KMS-11 (cell line): ENCODE results near the gene UBE2E2.

Source experiments
- H2AFZ ChIP-seq: fragments of 200-600 bp; sonication (generic); 2 replicates; pipeline ENCODE4 v1.6.1; 2016; ENCODE audit warnings: antibody characterized with exemption, mixed run types, low read depth
- H3K27ac ChIP-seq: fragments of 200-600 bp; sonication (generic); 2 replicates; pipeline ENCODE4 v1.6.1; 2016; ENCODE audit warnings: mild to moderate bottlenecking, mixed run types
- H3K27me3 ChIP-seq: fragments of 200-600 bp; sonication (generic); 2 replicates; pipeline ENCODE4 v1.6.1; 2017; ENCODE audit warnings: mild to moderate bottlenecking, low read depth, mixed run types, moderate library complexity; ENCODE audit not compliant: insufficient read depth
- H3K36me3 ChIP-seq: fragments of 200-600 bp; sonication (generic); 2 replicates; pipeline ENCODE4 v1.6.1; 2017; ENCODE audit warnings: mild to moderate bottlenecking, mixed run types; ENCODE audit not compliant: insufficient read depth
- H3K4me1 ChIP-seq: fragments of 200-600 bp; sonication (generic); 2 replicates; pipeline ENCODE4 v1.6.1; 2016; ENCODE audit warnings: mild to moderate bottlenecking, low read depth, mixed run types; ENCODE audit not compliant: poor library complexity, severe bottlenecking
- H3K4me2 ChIP-seq: fragments of 200-600 bp; sonication (generic); 2 replicates; pipeline ENCODE4 v1.7.0; 2016; ENCODE audit warnings: mild to moderate bottlenecking, mixed run types
- H3K4me3 ChIP-seq: fragments of 200-600 bp; sonication (generic); IDR thresholded peaks from 2 replicates; pipeline ENCODE4 v1.6.1; 2017; ENCODE audit warnings: low read depth, low read length, mixed read lengths; ENCODE audit not compliant: insufficient read depth
- H3K79me2 ChIP-seq: fragments of 200-600 bp; sonication (generic); 2 replicates; pipeline ENCODE4 v1.6.1; 2016; ENCODE audit warnings: low read depth, mixed run types; ENCODE audit not compliant: insufficient read depth
- H3K9ac ChIP-seq: fragments of 200-600 bp; sonication (generic); 2 replicates; pipeline ENCODE4 v1.6.1; 2016; ENCODE audit warnings: mild to moderate bottlenecking, mixed run types
- H4K20me1 ChIP-seq: fragments of 200-600 bp; sonication (generic); 2 replicates; pipeline ENCODE4 v1.6.1; 2016; ENCODE audit warnings: mild to moderate bottlenecking, mixed run types; ENCODE audit not compliant: insufficient read depth
- TF ChIP-seq, protein P1 (sequence below): fragments of 200-600 bp; sonication (generic); conservative IDR thresholded peaks from 2 replicates; pipeline ENCODE4 v1.6.1; 2017; ENCODE audit warnings: low read depth, mild to moderate bottlenecking, antibody characterized with exemption, low read length, moderate library complexity, mixed read lengths

The UBE2E2 gene

GRCh38 chr3:23501201-23501802, 298.2 kb downstream of the UBE2E2 start:
- Histone ChIP-seq H3K9ac (no peak overlapping the region), H3K27ac (no peak overlapping the region), H3K79me2 (no peaks in the 10 kb centered on the region), H3K36me3 (no peaks in the 10 kb centered on the region), H3K4me3 (no peak overlapping the region), H4K20me1 (no peaks in the 10 kb centered on the region), H3K4me2 (no peak overlapping the region), H2AFZ (no peak overlapping the region), H3K27me3 (no peaks in the 10 kb centered on the region), H3K4me1 (peaks cover 20% of the 10 kb centered on the region)
- TF ChIP-seq, protein P1, sequence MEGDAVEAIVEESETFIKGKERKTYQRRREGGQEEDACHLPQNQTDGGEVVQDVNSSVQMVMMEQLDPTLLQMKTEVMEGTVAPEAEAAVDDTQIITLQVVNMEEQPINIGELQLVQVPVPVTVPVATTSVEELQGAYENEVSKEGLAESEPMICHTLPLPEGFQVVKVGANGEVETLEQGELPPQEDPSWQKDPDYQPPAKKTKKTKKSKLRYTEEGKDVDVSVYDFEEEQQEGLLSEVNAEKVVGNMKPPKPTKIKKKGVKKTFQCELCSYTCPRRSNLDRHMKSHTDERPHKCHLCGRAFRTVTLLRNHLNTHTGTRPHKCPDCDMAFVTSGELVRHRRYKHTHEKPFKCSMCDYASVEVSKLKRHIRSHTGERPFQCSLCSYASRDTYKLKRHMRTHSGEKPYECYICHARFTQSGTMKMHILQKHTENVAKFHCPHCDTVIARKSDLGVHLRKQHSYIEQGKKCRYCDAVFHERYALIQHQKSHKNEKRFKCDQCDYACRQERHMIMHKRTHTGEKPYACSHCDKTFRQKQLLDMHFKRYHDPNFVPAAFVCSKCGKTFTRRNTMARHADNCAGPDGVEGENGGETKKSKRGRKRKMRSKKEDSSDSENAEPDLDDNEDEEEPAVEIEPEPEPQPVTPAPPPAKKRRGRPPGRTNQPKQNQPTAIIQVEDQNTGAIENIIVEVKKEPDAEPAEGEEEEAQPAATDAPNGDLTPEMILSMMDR: no peak

DNA sequence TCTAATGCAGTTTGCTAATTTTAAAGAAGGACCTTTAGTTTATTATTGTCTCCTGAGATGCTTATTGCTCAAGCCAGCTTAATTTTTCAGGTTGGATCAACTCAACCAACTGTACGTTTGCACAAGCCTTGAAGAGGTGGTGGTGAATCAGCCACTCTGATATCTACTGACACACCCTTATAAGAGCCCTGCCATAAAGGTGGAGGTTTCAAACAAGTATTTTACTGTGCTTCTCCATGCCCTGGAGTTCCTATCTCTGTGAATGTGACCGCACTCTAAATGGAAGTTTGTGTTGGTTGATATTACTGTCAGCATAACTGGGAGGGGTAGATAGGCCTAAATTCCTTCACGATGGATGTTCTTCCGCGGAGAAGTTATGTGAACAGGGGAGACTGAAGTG, 305.3 kb downstream of the UBE2E2 start:
- H3K4me2 ChIP-seq: no peak overlapping the region
- H3K27me3 ChIP-seq: no peaks in the 10 kb centered on the region
- no peak overlapping the region for H3K27ac ChIP-seq
- TF ChIP-seq, protein P1: no peak
- no peaks in the 10 kb centered on the region for H3K36me3 ChIP-seq
- H3K79me2 ChIP-seq: no peaks in the 10 kb centered on the region
- no peaks in the 10 kb centered on the region for H3K4me1 ChIP-seq
- H3K4me3 ChIP-seq: no peak overlapping the region
- H4K20me1 ChIP-seq: no peaks in the 10 kb centered on the region
- no peak overlapping the region for H2AFZ ChIP-seq
- H3K9ac ChIP-seq: no peak overlapping the region

DNA sequence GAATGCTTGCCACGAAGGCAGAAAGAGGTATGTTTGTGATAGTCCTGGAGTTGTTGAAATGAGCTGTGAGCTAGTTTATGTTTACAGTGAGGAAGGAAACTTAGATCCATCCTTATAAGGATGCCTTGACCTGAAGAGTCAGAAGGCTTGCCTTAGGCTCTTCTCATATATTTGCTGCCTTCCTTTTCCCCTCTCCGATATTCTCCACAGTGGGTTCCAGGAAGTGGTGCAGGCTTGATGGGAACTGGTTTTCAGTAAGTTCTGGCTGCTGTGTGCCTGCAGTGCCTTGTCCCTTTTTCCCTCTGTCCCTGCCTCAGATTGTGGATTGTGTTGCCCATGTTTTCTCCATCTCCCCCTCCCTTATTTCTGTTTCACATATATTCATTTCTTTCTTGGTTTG, 315.3 kb downstream of the UBE2E2 start:
- no peak overlapping the region for H3K9ac ChIP-seq
- H3K79me2 ChIP-seq: no peaks in the 10 kb centered on the region
- H3K27ac ChIP-seq: no peak overlapping the region
- no peaks in the 10 kb centered on the region for H3K27me3 ChIP-seq
- no peaks in the 10 kb centered on the region for H3K36me3 ChIP-seq
- no peaks in the 10 kb centered on the region for H3K4me1 ChIP-seq
- no peak overlapping the region for H2AFZ ChIP-seq
- no peak overlapping the region for H3K4me3 ChIP-seq
- TF ChIP-seq, protein P1: no peak
- H4K20me1 ChIP-seq: no peaks in the 10 kb centered on the region
- H3K4me2 ChIP-seq: no peak overlapping the region

- Histone ChIP-seq H3K79me2 (no peaks in the 10 kb centered on the region), H3K4me2 (no peak overlapping the region), H4K20me1 (no peaks in the 10 kb centered on the region), H3K4me3 (no peak overlapping the region), H3K4me1 (no peaks in the 10 kb centered on the region), H2AFZ (no peak overlapping the region), H3K9ac (no peak overlapping the region), H3K27ac (no peak overlapping the region), H3K36me3 (no peaks in the 10 kb centered on the region), H3K27me3 (no peaks in the 10 kb centered on the region)
- TF ChIP-seq, protein P1: no peak
Measured at GRCh38 chr3:23519314-23520208, 316.4 kb downstream of the UBE2E2 start.
